Neural crest cell (in vitro differentiated cells): Measurements from ENCODE around the gene HTRA2. TPM values are rescaled to one million over a fixed set of nuclear protein-coding genes. Genes with fewer than 3 reads are reported as not detected.

Experiments used
- DNase-seq: peaks from one replicate; pipeline ENCODE4 v3.0.0; 2021; ENCODE audit warnings: low read depth, mixed read lengths, low spot score
- H3K27ac Mint-ChIP-seq: one replicate; pipeline ENCODE4 v1.8.0; 2021; ENCODE audit warnings: mild to moderate bottlenecking, mixed read lengths; ENCODE audit not compliant: unreplicated experiment
- H3K27me3 Mint-ChIP-seq: 2 replicates; pipeline ENCODE4 v1.8.0; 2021; ENCODE audit warnings: low read depth, mild to moderate bottlenecking, mixed read lengths
- H3K36me3 Mint-ChIP-seq: 2 replicates; pipeline ENCODE4 v1.8.0; 2021; ENCODE audit warnings: low read depth, mild to moderate bottlenecking, mixed read lengths
- H3K4me1 Mint-ChIP-seq: 2 replicates; pipeline ENCODE4 v1.8.0; 2021; ENCODE audit warnings: mixed read lengths
- H3K4me3 Mint-ChIP-seq: one replicate; pipeline ENCODE4 v1.8.0; 2021; ENCODE audit warnings: mild to moderate bottlenecking, mixed read lengths
- H3K9me3 Mint-ChIP-seq: 2 replicates; pipeline ENCODE4 v1.8.0; 2021; ENCODE audit warnings: mixed read lengths
- total RNA-seq: library from RNA; stranded (reverse); gene quantifications from 2 replicates; pipeline ENCODE4 v1.2.1, GENCODE V29; 2021
- TF ChIP-seq, protein P1 (sequence below): fragments of 200-600 bp; sonication (generic); conservative IDR thresholded peaks from 2 replicates; pipeline ENCODE4 v1.5.0; 2021; ENCODE audit warnings: antibody characterized with exemption, mild to moderate bottlenecking

The HTRA2 gene
- total RNA-seq, 1 donor from 2014 or later = 44.7 TPM

DNA sequence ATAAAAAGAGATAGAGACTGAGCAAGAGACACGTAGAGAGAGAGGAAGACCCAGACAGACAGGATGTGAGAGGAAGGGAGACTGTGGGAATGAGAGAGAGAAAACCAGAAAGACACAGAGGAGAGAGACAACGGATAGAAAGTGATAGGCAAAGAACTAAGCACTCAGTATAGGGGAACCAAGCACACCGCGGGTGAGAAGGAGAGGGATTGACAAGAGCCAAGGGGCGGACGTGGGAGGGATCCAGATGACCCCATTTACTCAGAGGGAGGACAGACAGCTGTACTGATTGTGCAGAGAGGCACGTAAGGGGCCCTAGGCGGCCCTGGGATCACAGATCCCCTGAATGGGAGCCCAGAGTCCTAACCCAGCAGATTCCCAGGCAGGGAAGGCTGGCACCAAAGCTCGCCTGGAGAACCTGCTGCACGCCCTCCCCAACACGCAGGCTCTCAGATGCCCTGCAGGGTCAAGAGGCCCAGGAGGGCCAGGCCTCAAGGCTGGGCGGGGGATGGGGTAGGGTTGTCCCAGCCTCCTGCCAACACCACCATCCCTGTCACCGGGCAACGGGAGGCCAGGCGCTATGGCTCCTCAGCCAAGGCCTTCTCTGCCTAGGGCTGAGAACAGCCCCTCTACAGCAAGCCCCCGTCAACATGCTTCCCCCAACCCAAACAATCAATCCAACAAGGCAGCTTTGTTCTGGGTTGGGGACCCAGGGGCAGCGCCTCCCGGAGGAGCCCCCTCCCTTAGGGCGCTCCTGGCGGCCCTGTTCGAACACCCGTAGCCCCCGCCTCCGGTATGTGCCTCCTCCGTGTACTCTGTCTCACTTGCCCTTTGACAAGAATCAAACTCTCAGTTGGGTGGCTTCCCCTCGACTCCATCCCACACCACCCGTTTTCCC is 23.4 kb downstream of the HTRA2 start:
- H3K9me3 Mint-ChIP-seq = no peaks in the 10 kb centered on the region
- H3K27ac Mint-ChIP-seq = peak overlapping the region; percentile 95
- H3K27me3 Mint-ChIP-seq = peaks cover 10% of the 10 kb centered on the region
- H3K4me3 Mint-ChIP-seq = peak overlapping the region; percentile 96
- H3K4me1 Mint-ChIP-seq = peaks cover 45% of the 10 kb centered on the region
- H3K36me3 Mint-ChIP-seq = peaks cover 9% of the 10 kb centered on the region
- TF ChIP-seq, protein P1, sequence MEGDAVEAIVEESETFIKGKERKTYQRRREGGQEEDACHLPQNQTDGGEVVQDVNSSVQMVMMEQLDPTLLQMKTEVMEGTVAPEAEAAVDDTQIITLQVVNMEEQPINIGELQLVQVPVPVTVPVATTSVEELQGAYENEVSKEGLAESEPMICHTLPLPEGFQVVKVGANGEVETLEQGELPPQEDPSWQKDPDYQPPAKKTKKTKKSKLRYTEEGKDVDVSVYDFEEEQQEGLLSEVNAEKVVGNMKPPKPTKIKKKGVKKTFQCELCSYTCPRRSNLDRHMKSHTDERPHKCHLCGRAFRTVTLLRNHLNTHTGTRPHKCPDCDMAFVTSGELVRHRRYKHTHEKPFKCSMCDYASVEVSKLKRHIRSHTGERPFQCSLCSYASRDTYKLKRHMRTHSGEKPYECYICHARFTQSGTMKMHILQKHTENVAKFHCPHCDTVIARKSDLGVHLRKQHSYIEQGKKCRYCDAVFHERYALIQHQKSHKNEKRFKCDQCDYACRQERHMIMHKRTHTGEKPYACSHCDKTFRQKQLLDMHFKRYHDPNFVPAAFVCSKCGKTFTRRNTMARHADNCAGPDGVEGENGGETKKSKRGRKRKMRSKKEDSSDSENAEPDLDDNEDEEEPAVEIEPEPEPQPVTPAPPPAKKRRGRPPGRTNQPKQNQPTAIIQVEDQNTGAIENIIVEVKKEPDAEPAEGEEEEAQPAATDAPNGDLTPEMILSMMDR = no peak
- DNase-seq = peak; percentile 52

DNA sequence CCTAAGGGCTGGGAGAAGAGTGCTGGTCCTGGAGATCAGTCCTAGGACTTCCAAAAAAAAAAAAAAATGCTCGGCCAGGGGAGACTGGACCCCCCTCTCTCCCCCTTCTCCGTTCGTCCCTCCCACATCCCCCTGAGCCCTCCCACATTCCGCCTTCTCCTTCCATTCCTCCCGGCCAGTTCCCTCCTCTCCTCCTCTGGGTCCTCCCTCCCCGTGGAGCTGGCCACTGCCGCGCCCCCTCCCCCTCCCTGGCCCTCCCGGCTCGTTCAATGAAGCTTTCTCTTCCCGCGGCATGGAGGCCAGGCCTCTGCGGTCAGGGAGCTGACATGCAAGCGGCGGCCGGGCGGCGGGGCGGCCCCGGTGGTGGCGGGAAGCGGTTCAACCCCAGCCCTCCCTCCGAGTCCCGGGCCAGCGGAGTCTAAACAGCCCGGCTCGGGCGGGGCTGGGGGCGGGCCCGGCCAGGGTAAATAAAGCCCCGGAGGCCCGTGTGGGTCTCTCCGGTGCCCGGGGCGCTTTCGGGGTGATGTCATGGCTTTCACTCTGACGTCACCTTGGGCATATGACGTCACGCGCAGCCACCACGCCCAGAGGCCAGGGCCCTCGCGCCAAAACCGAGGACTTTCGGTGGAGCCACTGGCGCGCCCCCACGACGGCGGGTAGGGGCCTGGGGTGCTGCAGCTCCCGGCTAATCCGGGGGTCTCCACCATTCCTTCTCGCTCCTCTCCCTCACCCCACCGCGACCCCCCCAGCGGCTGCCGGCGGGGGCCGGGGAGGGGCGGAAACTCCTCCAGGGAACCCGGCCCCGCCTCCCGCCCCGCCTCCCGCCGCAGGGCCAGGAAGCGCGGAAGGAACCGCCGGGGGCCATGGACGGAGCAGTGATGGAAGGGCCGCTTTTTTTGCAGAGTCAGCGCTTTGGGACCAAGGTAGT is 24.4 kb downstream of the HTRA2 start, which contains the start of the genes DOK1 and LOXL3:
Gene DOK1, plus strand, starts transcription at position 829 of the 928 bp plus-strand sequence. Its CDS starts 35 bp downstream, at position 864.
Gene LOXL3, minus strand, starts transcription at position 51 of the 928 bp plus-strand sequence. CDS start 1,308 bp downstream, outside the sequence.
- DNase-seq = peak; percentile 78
- H3K36me3 Mint-ChIP-seq = peaks cover 9% of the 10 kb centered on the region
- peaks cover 40% of the 10 kb centered on the region for H3K4me1 Mint-ChIP-seq
- H3K27ac Mint-ChIP-seq = peak within 1 kb of the TSS; percentile 95
- TF ChIP-seq, protein P1 = no peak
- H3K4me3 Mint-ChIP-seq = peak within 1 kb of the TSS; percentile 96
- no peaks in the 10 kb centered on the region for H3K9me3 Mint-ChIP-seq
- peaks cover 6% of the 10 kb centered on the region for H3K27me3 Mint-ChIP-seq

DNA sequence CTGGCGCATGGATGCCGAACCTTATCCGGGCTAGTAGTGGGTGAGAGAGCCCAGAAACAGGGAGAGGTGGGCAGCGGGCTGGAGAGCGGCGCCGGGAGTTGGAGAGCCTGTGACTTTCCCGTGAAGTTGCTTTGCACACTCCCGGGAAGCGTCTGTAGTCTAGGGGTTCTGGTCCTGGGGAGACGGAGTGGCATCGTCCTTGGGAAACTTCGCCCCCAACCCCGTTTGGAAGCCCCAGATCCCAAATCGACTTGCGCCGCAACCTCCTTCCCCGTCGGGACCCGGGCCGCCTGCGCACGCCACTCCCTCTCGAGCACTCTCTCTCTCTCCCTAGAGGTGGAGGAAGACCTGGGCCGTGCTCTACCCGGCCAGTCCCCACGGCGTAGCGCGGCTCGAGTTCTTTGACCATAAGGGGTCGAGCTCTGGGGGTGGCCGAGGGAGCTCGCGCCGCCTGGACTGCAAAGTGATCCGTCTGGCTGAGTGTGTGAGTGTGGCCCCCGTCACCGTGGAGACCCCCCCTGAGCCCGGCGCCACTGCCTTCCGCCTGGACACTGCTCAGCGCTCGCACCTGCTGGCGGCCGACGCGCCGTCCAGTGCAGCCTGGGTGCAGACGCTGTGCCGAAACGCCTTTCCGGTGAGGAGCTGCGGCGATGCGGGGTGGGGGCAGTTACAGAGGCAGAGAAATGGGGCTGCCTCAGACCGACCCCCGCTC is 25.2 kb downstream of the HTRA2 start:
- Mint-ChIP-seq H3K4me1 (peaks cover 34% of the 10 kb centered on the region), H3K27me3 (peaks cover 8% of the 10 kb centered on the region)
- DNase-seq = peak; percentile 49

DNA sequence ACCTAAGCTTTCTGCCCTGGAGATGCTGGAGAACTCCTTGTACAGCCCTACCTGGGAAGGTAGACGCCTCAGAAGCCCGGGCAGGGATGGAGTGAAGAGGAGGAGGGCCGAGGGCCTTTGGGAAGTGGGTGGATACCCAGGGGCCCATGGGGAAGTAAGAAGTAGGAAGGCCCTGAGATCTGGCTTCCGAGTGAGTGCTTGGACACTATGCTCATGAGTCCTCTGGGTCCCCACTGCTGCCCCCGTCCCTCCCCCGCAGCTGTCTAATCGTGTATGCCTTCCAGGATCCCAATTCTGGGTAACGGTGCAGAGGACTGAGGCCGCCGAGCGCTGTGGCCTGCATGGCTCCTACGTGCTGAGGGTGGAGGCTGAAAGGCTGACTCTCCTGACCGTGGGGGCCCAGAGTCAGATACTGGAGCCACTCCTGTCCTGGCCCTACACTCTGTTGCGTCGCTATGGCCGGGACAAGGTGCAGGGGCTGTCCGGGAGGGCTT is 25.9 kb downstream of the HTRA2 start:
- DNase-seq = no peak
- TF ChIP-seq, protein P1 = no peak
- Mint-ChIP-seq H3K27me3 (peaks cover 15% of the 10 kb centered on the region), H3K4me1 (peaks cover 27% of the 10 kb centered on the region), H3K9me3 (no peaks in the 10 kb centered on the region), H3K36me3 (peaks cover 7% of the 10 kb centered on the region), H3K4me3 (peak overlapping the region; percentile 94), H3K27ac (no peak overlapping the region)

More for the DNA sequence above, 25.2 kb downstream of the HTRA2 start:
- Mint-ChIP-seq H3K9me3 (no peaks in the 10 kb centered on the region), H3K36me3 (peaks cover 9% of the 10 kb centered on the region), H3K27ac (peak overlapping the region; percentile 88), H3K4me3 (peak overlapping the region; percentile 94)
- TF ChIP-seq, protein P1 = peak; percentile 26
